PC-3 (cell line): Measurements from ENCODE around the gene MSI2.

Experiments used
- EZH2 ChIP-seq: fragments of 300-600 bp; sonication (generic); IDR thresholded peaks from one replicate; pipeline ENCODE4 v1.6.1; 2017; ENCODE audit warnings: antibody characterized with exemption, mild to moderate bottlenecking, low read length; ENCODE audit not compliant: unreplicated experiment
- EZH2phosphoT487 ChIP-seq: fragments of 300-600 bp; sonication (generic); IDR thresholded peaks from 2 replicates; pipeline ENCODE4 v1.6.1; 2018; ENCODE audit warnings: mild to moderate bottlenecking, antibody characterized with exemption, low read length, borderline replicate concordance
- TF ChIP-seq, protein P1 (sequence below): fragments of 300-600 bp; sonication (generic); conservative IDR thresholded peaks from 2 replicates; pipeline ENCODE4 v1.5.1; 2017; ENCODE audit warnings: antibody characterized with exemption, low read depth, mild to moderate bottlenecking, low read length

DNA sequence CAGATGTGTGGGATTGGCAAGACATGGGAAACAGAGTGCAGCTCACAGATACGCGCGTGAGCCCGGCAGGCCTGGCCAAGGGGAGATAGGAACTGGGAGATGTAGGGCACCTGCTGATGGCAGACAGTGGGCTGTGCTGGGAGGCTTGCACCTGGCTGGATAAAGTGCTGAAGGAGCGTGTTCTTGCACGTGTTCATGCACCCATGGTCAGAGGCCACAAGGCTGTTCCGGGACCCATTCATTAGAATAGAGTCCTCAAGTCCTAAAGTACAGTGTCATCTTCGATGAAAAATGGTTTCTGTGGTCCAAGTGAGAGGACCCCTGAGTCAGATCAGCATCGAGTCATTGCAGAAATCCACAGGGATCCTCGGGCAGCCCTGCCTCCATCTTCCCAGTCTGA, 252.3 kb downstream of the MSI2 start:
- TF ChIP-seq, protein P1, sequence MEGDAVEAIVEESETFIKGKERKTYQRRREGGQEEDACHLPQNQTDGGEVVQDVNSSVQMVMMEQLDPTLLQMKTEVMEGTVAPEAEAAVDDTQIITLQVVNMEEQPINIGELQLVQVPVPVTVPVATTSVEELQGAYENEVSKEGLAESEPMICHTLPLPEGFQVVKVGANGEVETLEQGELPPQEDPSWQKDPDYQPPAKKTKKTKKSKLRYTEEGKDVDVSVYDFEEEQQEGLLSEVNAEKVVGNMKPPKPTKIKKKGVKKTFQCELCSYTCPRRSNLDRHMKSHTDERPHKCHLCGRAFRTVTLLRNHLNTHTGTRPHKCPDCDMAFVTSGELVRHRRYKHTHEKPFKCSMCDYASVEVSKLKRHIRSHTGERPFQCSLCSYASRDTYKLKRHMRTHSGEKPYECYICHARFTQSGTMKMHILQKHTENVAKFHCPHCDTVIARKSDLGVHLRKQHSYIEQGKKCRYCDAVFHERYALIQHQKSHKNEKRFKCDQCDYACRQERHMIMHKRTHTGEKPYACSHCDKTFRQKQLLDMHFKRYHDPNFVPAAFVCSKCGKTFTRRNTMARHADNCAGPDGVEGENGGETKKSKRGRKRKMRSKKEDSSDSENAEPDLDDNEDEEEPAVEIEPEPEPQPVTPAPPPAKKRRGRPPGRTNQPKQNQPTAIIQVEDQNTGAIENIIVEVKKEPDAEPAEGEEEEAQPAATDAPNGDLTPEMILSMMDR, result no peak
- TF ChIP-seq EZH2phosphoT487 (no peak), EZH2 (no peak)
